CD4-positive, CD25-positive, alpha-beta regulatory T cell (primary cell): ENCODE data around the gene ARHGAP45. TPM values are rescaled to one million over a fixed set of nuclear protein-coding genes. Genes with fewer than 3 reads are reported as not detected.

Source experiments
- ATAC-seq, 2 donors: fragments of 150-1000 bp; cut with Tn5 transposase; one replicate each; pipeline ENCODE4 v1.10.0; 2021; ENCODE audit warnings: low read depth in 2 of 2, moderate number of reproducible peaks in 2 of 2, moderate library complexity in 1 of 2
- DNase-seq, 3 donors: peaks; one replicate each; pipeline versions ENCODE4 v3.0.0 to v3.0.0-alpha.2; 2012 to 2022; ENCODE audit warnings: mixed read lengths in 1 of 3
- H3K27ac ChIP-seq: one replicate; pipeline ENCODE4 v1.7.0; 2013; ENCODE audit warnings: mild to moderate bottlenecking, low read length; ENCODE audit not compliant: insufficient read depth, poor library complexity, severe bottlenecking
- H3K27me3 ChIP-seq: one replicate; pipeline ENCODE4 v1.7.0; 2013; ENCODE audit warnings: low read length; ENCODE audit not compliant: control insufficient read depth, insufficient read depth
- H3K36me3 ChIP-seq: one replicate; pipeline ENCODE4 v1.7.0; 2013; ENCODE audit warnings: mild to moderate bottlenecking, low read length, moderate library complexity; ENCODE audit not compliant: control insufficient read depth, insufficient read depth
- H3K4me1 ChIP-seq: 2 replicates; pipeline ENCODE4 v1.7.0; 2013; ENCODE audit warnings: mild to moderate bottlenecking, low read length; ENCODE audit not compliant: insufficient read depth, control insufficient read depth, poor library complexity, severe bottlenecking
- H3K4me3 ChIP-seq: one replicate; pipeline ENCODE4 v1.7.0; 2013; ENCODE audit warnings: low read depth, mild to moderate bottlenecking, low read length, moderate library complexity
- H3K9me3 ChIP-seq, 2 experiments: 1 replicate in 1 of 2; 2 replicates in 1 of 2; pipeline ENCODE4 v1.7.0; 2013; ENCODE audit warnings: low read length in 2 of 2, mild to moderate bottlenecking in 1 of 2, moderate library complexity in 1 of 2; ENCODE audit not compliant: control insufficient read depth in 2 of 2
- H3K27ac Mint-ChIP-seq, 3 donors: one replicate each; pipeline ENCODE4 v1.8.0; 2020 to 2022; ENCODE audit warnings: mild to moderate bottlenecking in 3 of 3, mixed read lengths in 3 of 3, moderate library complexity in 2 of 3
- H3K27me3 Mint-ChIP-seq: one replicate; pipeline ENCODE4 v1.8.0; 2022; ENCODE audit warnings: mild to moderate bottlenecking, mixed read lengths
- H3K36me3 Mint-ChIP-seq: one replicate; pipeline ENCODE4 v1.8.0; 2020; ENCODE audit warnings: mixed read lengths
- H3K4me1 Mint-ChIP-seq, 4 donors: one replicate each; pipeline ENCODE4 v1.8.0; 2020 to 2022; ENCODE audit warnings: mixed read lengths in 4 of 4, mild to moderate bottlenecking in 1 of 4
- H3K4me3 Mint-ChIP-seq, 4 donors: one replicate each; pipeline ENCODE4 v1.8.0; 2020 to 2022; ENCODE audit warnings: mild to moderate bottlenecking in 4 of 4, mixed read lengths in 4 of 4, moderate library complexity in 3 of 4
- H3K9me3 Mint-ChIP-seq, 7 donors: one replicate each; pipeline ENCODE4 v1.8.0; 2020 to 2022; ENCODE audit warnings: mixed read lengths in 7 of 7, mild to moderate bottlenecking in 3 of 7, moderate library complexity in 2 of 7
- polyA plus RNA-seq, 4 donors: library from polyadenylated mRNA; unstranded; fragments of 300-500 nt; fragmentation: Illumina TruSeq; gene quantifications; one replicate each; pipeline ENCODE4 v1.2.3, GENCODE V29; 2021
- total RNA-seq: library from RNA; stranded (reverse); gene quantifications from one replicate; pipeline ENCODE4 v1.2.3, GENCODE V29; 2022

The ARHGAP45 gene
- total and polyA plus RNA-seq, 5 donors from 2014 or later = 258 to 756 (median 284) TPM

GRCh38 chr19:1122021-1122971, 55.3 kb downstream of the ARHGAP45 start:
- DNase-seq = no peak
- H3K27ac Mint-ChIP-seq = no peak overlapping the region
- Histone ChIP-seq H3K27me3 (no peaks in the 10 kb centered on the region), H3K4me1 (no peaks in the 10 kb centered on the region), H3K36me3 (peaks cover 75% of the 10 kb centered on the region), H3K4me3 (no peak overlapping the region), H3K9me3 (no peaks in the 10 kb centered on the region), H3K27ac (no peak overlapping the region)
- no peaks in the 10 kb centered on the region for H3K9me3 Mint-ChIP-seq
- H3K4me3 Mint-ChIP-seq = no peak overlapping the region
- peaks cover 0 to 7% (median 0%) of the 10 kb centered on the region in 4 donors for H3K4me1 Mint-ChIP-seq
- H3K36me3 Mint-ChIP-seq = peaks cover 8% of the 10 kb centered on the region
- H3K27me3 Mint-ChIP-seq = no peaks in the 10 kb centered on the region
- ATAC-seq = no peak

DNA sequence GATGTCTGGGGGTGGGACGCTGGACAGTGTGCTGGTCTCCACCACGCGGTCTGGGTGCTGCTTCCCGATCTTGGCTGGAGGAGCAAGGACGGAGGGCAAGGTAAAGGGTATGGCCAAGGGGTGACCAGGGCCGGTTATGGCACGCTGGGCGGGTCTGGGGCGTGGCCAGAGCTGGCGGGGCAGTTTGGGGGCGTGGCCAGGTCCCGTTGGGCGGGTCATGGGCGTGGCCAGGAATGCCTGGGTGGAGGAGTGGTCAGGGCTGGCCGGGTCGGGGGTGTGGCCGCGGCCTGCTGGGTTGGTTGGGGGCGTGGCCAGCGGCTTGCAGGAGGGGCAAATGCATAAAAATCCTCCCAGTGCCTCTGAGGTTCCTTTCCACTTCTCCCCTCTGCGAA, 56.0 kb downstream of the ARHGAP45 start:
- H3K36me3 Mint-ChIP-seq = peaks cover 8% of the 10 kb centered on the region
- ATAC-seq (peak in 1 of 2 donors; percentile 23), DNase-seq (no peak)
- H3K36me3 ChIP-seq = peaks cover 74% of the 10 kb centered on the region
- no peaks in the 10 kb centered on the region for H3K4me1 ChIP-seq
- H3K4me3 Mint-ChIP-seq = no peak overlapping the region
- H3K4me3 ChIP-seq = no peak overlapping the region
- H3K4me1 Mint-ChIP-seq = peaks cover 0 to 7% (median 2%) of the 10 kb centered on the region in 4 donors
- no peak overlapping the region for H3K27ac Mint-ChIP-seq
- H3K27ac ChIP-seq = no peak overlapping the region
- H3K27me3 ChIP-seq = no peaks in the 10 kb centered on the region
- H3K27me3 Mint-ChIP-seq = no peaks in the 10 kb centered on the region
- no peaks in the 10 kb centered on the region for H3K9me3 ChIP-seq
- no peaks in the 10 kb centered on the region for H3K9me3 Mint-ChIP-seq

DNA sequence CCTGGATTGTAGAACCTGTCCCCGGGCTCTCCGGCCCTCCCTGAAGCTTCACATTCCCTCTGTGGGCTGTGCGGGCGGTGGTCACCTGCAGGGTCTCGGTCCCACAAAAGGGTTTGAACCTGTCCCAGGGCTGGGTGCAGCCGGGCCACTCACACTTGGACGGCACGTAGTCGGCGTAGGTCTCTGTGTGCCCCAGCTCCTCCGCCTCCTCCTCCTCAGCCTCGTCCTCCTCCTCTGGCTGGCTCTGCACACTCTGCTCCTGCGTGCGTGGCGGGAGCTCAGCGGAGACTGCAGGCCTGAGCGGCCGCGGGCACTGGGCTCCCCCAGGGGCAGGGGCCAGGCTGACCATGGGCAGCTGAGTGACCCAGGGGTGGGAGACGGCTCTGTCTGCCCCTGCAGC, 56.4 kb downstream of the ARHGAP45 start:
- Histone ChIP-seq H3K9me3 (no peaks in the 10 kb centered on the region), H3K4me3 (no peak overlapping the region), H3K27me3 (no peaks in the 10 kb centered on the region), H3K27ac (no peak overlapping the region), H3K4me1 (no peaks in the 10 kb centered on the region), H3K36me3 (peaks cover 71% of the 10 kb centered on the region)
- H3K27me3 Mint-ChIP-seq = no peaks in the 10 kb centered on the region
- H3K9me3 Mint-ChIP-seq = no peaks in the 10 kb centered on the region
- H3K36me3 Mint-ChIP-seq = peaks cover 8% of the 10 kb centered on the region
- no peak overlapping the region for H3K4me3 Mint-ChIP-seq
- DNase-seq (no peak), ATAC-seq (no peak)
- peaks cover 0 to 7% (median 2%) of the 10 kb centered on the region in 4 donors for H3K4me1 Mint-ChIP-seq
- H3K27ac Mint-ChIP-seq = no peak overlapping the region

GRCh38 chr19:1123885-1124677, 57.1 kb downstream of the ARHGAP45 start:
- peaks cover 64% of the 10 kb centered on the region for H3K36me3 ChIP-seq
- no peak overlapping the region for H3K27ac ChIP-seq
- no peaks in the 10 kb centered on the region for H3K27me3 Mint-ChIP-seq

DNA sequence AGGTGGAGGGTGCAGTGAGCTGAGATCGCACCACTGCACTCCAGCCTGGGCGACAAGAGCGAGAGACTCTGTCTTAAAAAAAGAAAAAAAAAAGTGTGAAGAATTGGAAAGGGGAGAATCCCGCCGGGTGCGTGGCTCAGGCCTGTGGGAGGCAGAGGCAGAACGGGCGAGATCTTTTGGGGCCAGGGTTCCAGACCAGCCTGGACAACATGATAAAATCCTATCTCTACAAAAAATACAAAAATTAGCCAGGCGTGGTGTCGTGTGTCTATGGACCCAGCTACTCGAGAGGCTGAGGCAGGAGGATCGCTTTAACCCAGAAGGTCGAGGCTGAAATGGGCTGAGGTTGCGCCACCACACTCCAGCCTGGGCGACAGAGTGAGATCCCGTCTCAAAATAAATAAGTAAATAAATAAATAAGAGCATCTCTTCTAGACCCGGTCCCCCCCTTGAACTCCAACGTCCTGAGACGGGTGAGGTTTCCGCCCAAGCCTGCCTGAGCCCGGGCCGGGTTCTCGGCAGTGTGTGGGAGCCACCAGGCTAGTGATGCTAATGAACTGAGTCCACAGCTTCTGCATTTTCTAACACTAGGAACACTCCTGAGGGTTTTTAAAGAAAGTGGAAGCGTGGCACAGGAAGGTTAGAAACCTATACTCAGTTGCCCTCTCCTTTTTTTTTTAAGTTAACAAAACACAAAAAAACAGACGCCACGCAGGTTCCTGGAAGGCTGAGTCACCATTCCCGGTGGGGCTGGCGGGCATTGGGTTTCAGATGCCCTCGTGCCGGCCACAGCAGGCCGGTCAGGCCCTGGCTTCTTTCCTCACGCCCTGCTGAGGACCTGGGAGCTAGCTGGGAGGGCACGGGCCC, 58.9 kb downstream of the ARHGAP45 start:
- Histone ChIP-seq H3K27me3 (no peaks in the 10 kb centered on the region), H3K4me3 (no peak overlapping the region), H3K27ac (no peak overlapping the region), H3K9me3 (no peaks in the 10 kb centered on the region), H3K36me3 (peaks cover 56% of the 10 kb centered on the region), H3K4me1 (peaks cover 18% of the 10 kb centered on the region)
- Mint-ChIP-seq H3K36me3 (peaks cover 8% of the 10 kb centered on the region), H3K4me1 (peaks cover 0 to 24% (median 5%) of the 10 kb centered on the region in 4 donors), H3K4me3 (no peak overlapping the region), H3K27ac (peak overlapping the region in 1 of 3 donors; percentile 9), H3K27me3 (no peaks in the 10 kb centered on the region), H3K9me3 (no peaks in the 10 kb centered on the region)
- no peak for ATAC-seq
- no peak for DNase-seq

More at GRCh38 chr19:1123885-1124677, 57.1 kb downstream of the ARHGAP45 start:
- ATAC-seq = no peak
- no peak overlapping the region for H3K4me3 Mint-ChIP-seq
- peaks cover under 1% of the 10 kb centered on the region for H3K4me1 ChIP-seq
- H3K9me3 ChIP-seq = no peaks in the 10 kb centered on the region
- H3K27ac Mint-ChIP-seq = peak overlapping the region in 1 of 3 donors; percentile 55
- H3K4me3 ChIP-seq = no peak overlapping the region
- peaks cover 0 to 10% (median 2%) of the 10 kb centered on the region in 4 donors for H3K4me1 Mint-ChIP-seq
- no peaks in the 10 kb centered on the region for H3K9me3 Mint-ChIP-seq
- peaks cover 8% of the 10 kb centered on the region for H3K36me3 Mint-ChIP-seq
- DNase-seq = no peak
- H3K27me3 ChIP-seq = no peaks in the 10 kb centered on the region

- no peak overlapping the region for H3K4me3 ChIP-seq
- H3K27me3 Mint-ChIP-seq = no peaks in the 10 kb centered on the region
- peaks cover 0 to 27% (median 5%) of the 10 kb centered on the region in 4 donors for H3K4me1 Mint-ChIP-seq
- no peaks in the 10 kb centered on the region for H3K27me3 ChIP-seq
- peak overlapping the region in 1 of 4 donors; percentile 58 for H3K4me3 Mint-ChIP-seq
- DNase-seq = no peak
- H3K27ac ChIP-seq = no peak overlapping the region
- H3K4me1 ChIP-seq = peaks cover 24% of the 10 kb centered on the region
- peak overlapping the region in 1 of 3 donors; percentile 26 for H3K27ac Mint-ChIP-seq
- peaks cover 42% of the 10 kb centered on the region for H3K36me3 ChIP-seq
- no peaks in the 10 kb centered on the region for H3K36me3 Mint-ChIP-seq
- no peaks in the 10 kb centered on the region for H3K9me3 ChIP-seq
- no peak for ATAC-seq
- H3K9me3 Mint-ChIP-seq = no peaks in the 10 kb centered on the region
These were observed 60.2 kb downstream of the ARHGAP45 start for GRCh38 chr19:1126984-1127760.
